Ishikawa (cell line): ENCODE measurements around the gene NTSR1.

Experiments
- CEBPB ChIP-seq: IDR thresholded peaks from 2 replicates; pipeline ENCODE4 v1.6.1; 2012
- CREB1 ChIP-seq: IDR thresholded peaks from 2 replicates; pipeline ENCODE4 v1.6.1; 2012; ENCODE audit warnings: low read depth
- EGR1 ChIP-seq: IDR thresholded peaks from 2 replicates; pipeline ENCODE4 v1.6.1; 2012
- EP300 ChIP-seq: IDR thresholded peaks from 2 replicates; pipeline ENCODE4 v1.6.1; 2012; ENCODE audit warnings: borderline replicate concordance
- FOXM1 ChIP-seq: IDR thresholded peaks from 2 replicates; pipeline ENCODE4 v1.6.1; 2012; ENCODE audit warnings: low read depth, borderline replicate concordance
- MAX ChIP-seq: IDR thresholded peaks from 2 replicates; pipeline ENCODE4 v1.6.1; 2012
- NFIC ChIP-seq: IDR thresholded peaks from 2 replicates; pipeline ENCODE4 v1.6.1; 2012
- RAD21 ChIP-seq: IDR thresholded peaks from 2 replicates; pipeline ENCODE4 v1.6.1; 2012; ENCODE audit warnings: low read depth
- TAF1 ChIP-seq: IDR thresholded peaks from 2 replicates; pipeline ENCODE4 v1.6.1; 2012; ENCODE audit warnings: low read depth, mild to moderate bottlenecking
- TCF12 ChIP-seq: IDR thresholded peaks from 2 replicates; pipeline ENCODE4 v1.6.1; 2012; ENCODE audit warnings: low read depth
- TEAD4 ChIP-seq: IDR thresholded peaks from 2 replicates; pipeline ENCODE4 v1.6.1; 2012
- YY1 ChIP-seq: IDR thresholded peaks from 2 replicates; pipeline ENCODE4 v1.6.1; 2012; ENCODE audit warnings: low read depth
- ZBTB7A ChIP-seq: IDR thresholded peaks from 2 replicates; pipeline ENCODE4 v1.6.1; 2012; ENCODE audit warnings: low read depth
- TF ChIP-seq, protein P1 (sequence below): IDR thresholded peaks from 2 replicates; pipeline ENCODE4 v1.6.1; 2012; ENCODE audit warnings: low read depth, mild to moderate bottlenecking
- TF ChIP-seq, protein P2 (sequence below): IDR thresholded peaks from 2 replicates; pipeline ENCODE4 v1.6.1; 2012

Gene NTSR1

GRCh38 chr20:62715201-62715600 is 6.6 kb downstream of the NTSR1 start:
- TF ChIP-seq CEBPB = no peak
- TF ChIP-seq FOXM1 = no peak
- TF ChIP-seq TCF12 = no peak
- TF ChIP-seq EP300 = no peak
- no peak for TF ChIP-seq EGR1
- TF ChIP-seq MAX = no peak
- no peak for TF ChIP-seq TAF1
- TF ChIP-seq, protein P1, sequence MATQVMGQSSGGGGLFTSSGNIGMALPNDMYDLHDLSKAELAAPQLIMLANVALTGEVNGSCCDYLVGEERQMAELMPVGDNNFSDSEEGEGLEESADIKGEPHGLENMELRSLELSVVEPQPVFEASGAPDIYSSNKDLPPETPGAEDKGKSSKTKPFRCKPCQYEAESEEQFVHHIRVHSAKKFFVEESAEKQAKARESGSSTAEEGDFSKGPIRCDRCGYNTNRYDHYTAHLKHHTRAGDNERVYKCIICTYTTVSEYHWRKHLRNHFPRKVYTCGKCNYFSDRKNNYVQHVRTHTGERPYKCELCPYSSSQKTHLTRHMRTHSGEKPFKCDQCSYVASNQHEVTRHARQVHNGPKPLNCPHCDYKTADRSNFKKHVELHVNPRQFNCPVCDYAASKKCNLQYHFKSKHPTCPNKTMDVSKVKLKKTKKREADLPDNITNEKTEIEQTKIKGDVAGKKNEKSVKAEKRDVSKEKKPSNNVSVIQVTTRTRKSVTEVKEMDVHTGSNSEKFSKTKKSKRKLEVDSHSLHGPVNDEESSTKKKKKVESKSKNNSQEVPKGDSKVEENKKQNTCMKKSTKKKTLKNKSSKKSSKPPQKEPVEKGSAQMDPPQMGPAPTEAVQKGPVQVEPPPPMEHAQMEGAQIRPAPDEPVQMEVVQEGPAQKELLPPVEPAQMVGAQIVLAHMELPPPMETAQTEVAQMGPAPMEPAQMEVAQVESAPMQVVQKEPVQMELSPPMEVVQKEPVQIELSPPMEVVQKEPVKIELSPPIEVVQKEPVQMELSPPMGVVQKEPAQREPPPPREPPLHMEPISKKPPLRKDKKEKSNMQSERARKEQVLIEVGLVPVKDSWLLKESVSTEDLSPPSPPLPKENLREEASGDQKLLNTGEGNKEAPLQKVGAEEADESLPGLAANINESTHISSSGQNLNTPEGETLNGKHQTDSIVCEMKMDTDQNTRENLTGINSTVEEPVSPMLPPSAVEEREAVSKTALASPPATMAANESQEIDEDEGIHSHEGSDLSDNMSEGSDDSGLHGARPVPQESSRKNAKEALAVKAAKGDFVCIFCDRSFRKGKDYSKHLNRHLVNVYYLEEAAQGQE = no peak

GRCh38 chr20:62716198-62716940 is 7.7 kb downstream of the NTSR1 start:
- TF ChIP-seq MAX = no peak
- TF ChIP-seq, protein P2, sequence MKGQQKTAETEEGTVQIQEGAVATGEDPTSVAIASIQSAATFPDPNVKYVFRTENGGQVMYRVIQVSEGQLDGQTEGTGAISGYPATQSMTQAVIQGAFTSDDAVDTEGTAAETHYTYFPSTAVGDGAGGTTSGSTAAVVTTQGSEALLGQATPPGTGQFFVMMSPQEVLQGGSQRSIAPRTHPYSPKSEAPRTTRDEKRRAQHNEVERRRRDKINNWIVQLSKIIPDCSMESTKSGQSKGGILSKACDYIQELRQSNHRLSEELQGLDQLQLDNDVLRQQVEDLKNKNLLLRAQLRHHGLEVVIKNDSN = no peak
- TF ChIP-seq, protein P1 = no peak
- TF ChIP-seq NFIC = no peak
- TF ChIP-seq CREB1 = no peak
- no peak for TF ChIP-seq FOXM1
- no peak for TF ChIP-seq EGR1
- no peak for TF ChIP-seq TCF12
- no peak for TF ChIP-seq RAD21
- TF ChIP-seq EP300 = no peak

DNA sequence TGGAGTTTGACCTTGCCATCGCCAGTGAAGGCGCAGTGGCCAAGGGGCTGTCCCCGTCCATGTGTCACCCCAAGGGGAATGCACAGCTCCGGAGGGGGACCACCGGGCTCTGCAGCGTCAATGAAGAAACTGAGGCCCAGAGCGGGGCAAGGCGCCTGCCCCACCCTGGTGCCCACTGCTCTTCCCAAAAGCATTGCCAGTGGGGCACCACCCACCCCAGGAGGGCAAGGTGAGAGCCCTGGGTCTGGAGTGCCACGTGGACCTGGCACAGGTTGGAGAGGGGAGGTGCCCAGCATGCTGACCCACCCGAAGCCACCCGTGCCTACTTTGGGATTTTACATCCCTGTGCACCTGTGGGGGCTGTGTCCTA is 8.3 kb downstream of the NTSR1 start:
- no peak for TF ChIP-seq CEBPB
- TF ChIP-seq ZBTB7A = no peak
- TF ChIP-seq, protein P2 = no peak
- TF ChIP-seq TAF1 = no peak
- no peak for TF ChIP-seq MAX
- no peak for TF ChIP-seq CREB1
- no peak for TF ChIP-seq EP300
- no peak for TF ChIP-seq TEAD4
- no peak for TF ChIP-seq TCF12
- no peak for TF ChIP-seq NFIC
- TF ChIP-seq, protein P1 = no peak
- no peak for TF ChIP-seq RAD21
- no peak for TF ChIP-seq FOXM1
- no peak for TF ChIP-seq EGR1
- no peak for TF ChIP-seq YY1

DNA sequence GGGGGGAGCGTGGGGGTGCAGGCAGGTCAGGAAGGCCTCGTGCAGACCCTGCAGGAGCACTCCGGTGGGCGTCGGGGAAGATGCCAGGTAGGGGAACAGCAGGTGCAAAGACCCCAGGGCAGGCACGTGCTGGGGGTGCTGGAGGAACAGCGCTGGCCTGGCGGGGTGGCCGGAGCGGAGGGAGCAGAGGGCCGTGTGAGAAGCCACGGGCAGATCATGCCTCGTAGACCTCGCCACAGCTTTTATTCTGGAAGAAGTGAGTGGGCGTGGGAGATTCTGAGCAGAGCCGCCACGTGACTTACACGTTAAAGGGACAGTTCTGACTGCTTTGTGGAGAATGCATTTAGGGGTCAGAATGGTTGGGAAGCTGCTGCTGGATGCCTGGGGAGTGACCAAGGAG is 9.3 kb downstream of the NTSR1 start:
- TF ChIP-seq, protein P2 = peak; percentile 73
- TF ChIP-seq, protein P1 = no peak
